ENCODE results near the gene CES1. TPM values are rescaled to one million over a fixed set of nuclear protein-coding genes. Genes with fewer than 3 reads are reported as not detected.
A peak's percentile ranks its signal among the peaks of the same experiment; 100 is the strongest.
"Not testable (repeated sequence)": the region's sequence is repeated elsewhere in the genome, so short reads cannot be mapped to it uniquely, and the experiment has no call there.

Gene CES1
- total RNA-seq, 1 experiment from 2014 or later, result 4.8 TPM

DNA sequence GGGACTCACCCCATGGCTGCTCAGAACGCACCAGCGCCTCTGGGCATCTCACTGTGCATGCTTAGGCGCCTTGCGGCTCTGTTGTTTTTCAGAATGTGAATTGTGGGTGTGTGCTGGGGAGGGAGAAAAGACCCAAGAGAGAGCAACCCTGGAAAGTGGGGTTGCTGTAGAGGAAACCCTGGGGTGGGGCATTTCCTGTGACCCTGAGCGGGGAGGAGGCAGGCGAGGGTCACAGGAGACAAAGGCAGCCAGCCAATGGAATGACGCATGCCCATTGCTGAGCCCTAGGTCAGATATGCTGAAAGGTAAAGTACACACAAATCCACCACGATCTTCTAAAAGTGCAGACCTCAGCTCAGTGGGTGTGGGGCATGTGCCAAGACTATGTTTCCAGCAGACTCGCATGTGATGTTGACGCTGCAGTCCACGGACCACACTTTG, 39.9 kb downstream of the CES1 start:
- not testable (repeated sequence) for DNase-seq (ENCODE audit: low read depth)

DNA sequence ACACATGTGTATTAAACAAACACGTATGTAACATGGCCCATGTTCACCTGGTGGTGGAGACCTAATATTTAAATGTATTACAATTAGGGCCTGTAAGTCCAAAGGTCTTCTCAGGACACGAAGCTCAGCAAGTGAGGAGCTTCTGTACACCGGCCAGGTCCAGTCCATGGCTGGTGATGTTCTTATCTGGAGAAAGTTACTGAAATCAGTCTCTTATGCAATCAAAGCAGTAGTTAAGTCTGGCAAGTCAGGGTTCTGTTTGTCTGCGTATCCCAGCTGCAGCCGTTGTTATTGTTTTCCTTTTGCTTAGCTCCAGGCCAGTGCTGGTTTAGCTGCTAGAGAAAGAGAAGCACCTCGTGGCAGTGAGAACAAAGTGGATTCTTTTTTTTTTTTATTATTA, 41.4 kb downstream of the CES1 start:
- not testable (repeated sequence) for DNase-seq (ENCODE audit: low read depth)

GRCh38 chr16:55790240-55790639, 42.7 kb downstream of the CES1 start:
- DNase-seq (ENCODE audit: low read depth), result not testable (repeated sequence)

DNA sequence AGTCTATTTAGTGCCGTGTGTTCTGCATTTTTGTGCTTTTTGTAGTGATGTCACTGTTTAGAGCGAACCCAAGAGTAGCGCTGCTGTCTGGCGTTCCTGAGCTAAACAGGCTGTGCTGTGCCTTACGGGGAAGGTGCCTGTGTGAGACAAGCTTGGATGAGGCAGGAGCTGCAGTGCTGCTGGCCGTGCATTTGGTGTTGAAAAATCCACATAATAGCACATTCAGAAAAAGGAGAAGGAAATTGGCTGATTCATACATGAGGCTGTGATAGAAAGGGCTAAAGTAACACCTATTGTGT, 50.2 kb downstream of the CES1 start:
- DNase-seq (ENCODE audit: low read depth), result not testable (repeated sequence)

- DNase-seq (ENCODE audit: low read depth), result not testable (repeated sequence)
Observed at GRCh38 chr16:55782091-55782792, 50.7 kb downstream of the CES1 start.

- DNase-seq (ENCODE audit: low read depth), result not testable (repeated sequence)
Observed at GRCh38 chr16:55781456-55781855, 51.4 kb downstream of the CES1 start.

DNA sequence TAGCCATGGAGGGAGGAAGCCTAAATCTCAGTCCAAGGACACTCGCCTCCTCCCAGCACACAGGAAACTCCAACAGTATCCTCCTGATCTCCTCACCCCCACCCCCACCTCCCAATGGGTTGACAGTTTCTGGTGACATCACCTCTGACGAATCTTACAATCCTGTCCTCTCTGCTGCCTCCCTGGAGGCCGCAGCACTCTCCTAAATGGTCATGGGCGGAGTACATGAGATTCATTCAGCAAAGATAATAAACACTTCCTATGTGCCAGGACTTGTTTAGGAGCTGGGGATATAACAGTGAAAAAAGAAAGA, 52.8 kb downstream of the CES1 start:
- peak; percentile 44 for DNase-seq (ENCODE audit: low read depth)

DNA sequence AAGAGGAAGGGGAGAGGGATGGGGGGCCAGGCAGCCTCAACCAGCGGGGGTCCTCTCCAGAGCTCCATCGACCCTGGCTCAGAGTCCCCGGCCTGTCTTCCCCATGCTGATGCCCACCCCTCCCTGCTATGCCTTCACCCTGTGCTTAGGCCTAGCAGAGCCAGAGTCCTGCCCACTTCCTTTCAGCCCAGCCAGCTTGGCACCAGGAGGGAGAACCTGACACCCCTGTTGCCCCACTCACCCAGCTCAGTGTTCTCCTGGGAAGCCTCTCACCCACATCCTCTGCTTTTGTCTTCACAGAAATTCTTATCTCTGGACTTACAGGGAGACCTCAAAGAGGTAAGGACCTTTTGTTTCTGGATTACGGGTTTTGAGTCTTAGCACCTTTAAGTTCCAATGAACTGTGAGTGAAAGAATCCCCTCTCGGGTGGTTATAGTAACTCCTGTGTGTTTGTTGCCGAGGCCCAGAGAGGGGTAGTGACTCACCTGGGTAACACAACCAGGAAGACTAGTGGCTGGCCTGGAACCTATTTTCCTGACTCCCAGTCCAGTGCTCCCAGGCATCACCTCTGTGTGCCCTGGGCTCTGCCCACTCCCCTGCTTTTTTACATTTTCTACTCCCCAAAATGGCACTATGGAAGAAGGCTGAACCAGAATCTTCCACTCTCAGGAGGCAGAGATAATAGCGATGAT, 53.3 kb downstream of the CES1 start:
- DNase-seq (ENCODE audit: low read depth), result peak; percentile 66

GRCh38 chr16:55778757-55779156, 54.1 kb downstream of the CES1 start:
- no peak for DNase-seq (ENCODE audit: low read depth)

- DNase-seq (ENCODE audit: low read depth), result no peak
Observed at GRCh38 chr16:55775857-55776256, 57.0 kb downstream of the CES1 start.

GRCh38 chr16:55773859-55774549, 58.9 kb downstream of the CES1 start:
- DNase-seq (ENCODE audit: low read depth), result peak; percentile 66

GRCh38 chr16:55765161-55765560, 67.7 kb downstream of the CES1 start:
- no peak for DNase-seq (ENCODE audit: low read depth)

- no peak for DNase-seq (ENCODE audit: low read depth)
Observed at GRCh38 chr16:55760310-55761001, 72.4 kb downstream of the CES1 start.

- DNase-seq (ENCODE audit: low read depth), result not testable (repeated sequence)
Observed at GRCh38 chr16:55759965-55760309, 73.0 kb downstream of the CES1 start.

- DNase-seq (ENCODE audit: low read depth), result not testable (repeated sequence)
Observed at GRCh38 chr16:55757595-55758527, 75.0 kb downstream of the CES1 start.

DNA sequence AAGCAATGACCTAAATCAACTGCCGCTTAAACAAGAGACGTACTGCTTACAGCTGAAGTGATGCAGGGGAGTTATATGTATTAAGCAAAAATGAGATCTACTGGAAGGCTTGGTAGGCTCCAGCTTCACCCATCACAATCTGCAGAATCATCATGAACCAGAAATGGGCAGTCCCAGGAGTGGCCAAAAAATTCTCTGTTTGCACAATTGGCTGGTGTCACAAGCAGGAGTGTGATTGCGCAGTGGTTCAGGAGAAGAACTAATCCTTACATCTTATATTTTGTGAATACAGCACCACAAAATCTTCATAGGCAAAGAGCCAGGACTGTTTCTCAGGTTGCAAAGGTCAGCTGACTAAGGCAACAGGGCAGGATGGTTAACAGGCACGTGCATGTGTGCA, 75.9 kb downstream of the CES1 start:
- no peak for DNase-seq (ENCODE audit: low read depth)

DNA sequence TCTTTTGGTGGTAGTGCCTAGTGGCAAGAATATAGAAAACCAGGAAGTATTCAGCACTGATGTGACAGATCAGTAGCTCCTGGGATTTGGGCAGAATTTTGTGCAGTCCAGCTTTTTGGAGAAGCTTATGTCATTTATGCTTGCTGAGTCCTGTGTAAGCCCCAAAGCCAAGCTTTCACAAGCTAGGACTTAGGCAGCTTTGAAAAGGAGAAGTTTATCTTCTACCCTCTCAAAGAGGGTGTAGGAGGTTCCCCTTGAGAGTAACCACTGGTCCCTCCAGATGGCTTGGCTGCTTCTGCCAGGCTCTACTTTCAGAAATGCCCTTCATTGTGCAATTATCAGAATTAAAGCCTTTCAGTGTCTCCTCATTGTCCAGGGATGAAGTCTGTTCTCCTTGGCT, 78.8 kb downstream of the CES1 start:
- no peak for DNase-seq (ENCODE audit: low read depth)

GRCh38 chr16:55753145-55753631, 79.7 kb downstream of the CES1 start:
- DNase-seq (ENCODE audit: low read depth), result peak; percentile 83
